GM19238 (cell line): ENCODE results near the gene MARK3.
A peak's percentile ranks its signal among the peaks of the same experiment; 100 is the strongest.
"Not testable (repeated sequence)": the region's sequence is repeated elsewhere in the genome, so short reads cannot be mapped to it uniquely, and the experiment has no call there.

Source experiments
- DNase-seq: peaks from one replicate; pipeline ENCODE4 v3.0.0; 2011; ENCODE audit warnings: low spot score; ENCODE audit not compliant: insufficient read length

The MARK3 gene

GRCh38 chr14:103524002-103524935 lies 139.1 kb downstream of the MARK3 start:
- DNase-seq, result no peak

DNA sequence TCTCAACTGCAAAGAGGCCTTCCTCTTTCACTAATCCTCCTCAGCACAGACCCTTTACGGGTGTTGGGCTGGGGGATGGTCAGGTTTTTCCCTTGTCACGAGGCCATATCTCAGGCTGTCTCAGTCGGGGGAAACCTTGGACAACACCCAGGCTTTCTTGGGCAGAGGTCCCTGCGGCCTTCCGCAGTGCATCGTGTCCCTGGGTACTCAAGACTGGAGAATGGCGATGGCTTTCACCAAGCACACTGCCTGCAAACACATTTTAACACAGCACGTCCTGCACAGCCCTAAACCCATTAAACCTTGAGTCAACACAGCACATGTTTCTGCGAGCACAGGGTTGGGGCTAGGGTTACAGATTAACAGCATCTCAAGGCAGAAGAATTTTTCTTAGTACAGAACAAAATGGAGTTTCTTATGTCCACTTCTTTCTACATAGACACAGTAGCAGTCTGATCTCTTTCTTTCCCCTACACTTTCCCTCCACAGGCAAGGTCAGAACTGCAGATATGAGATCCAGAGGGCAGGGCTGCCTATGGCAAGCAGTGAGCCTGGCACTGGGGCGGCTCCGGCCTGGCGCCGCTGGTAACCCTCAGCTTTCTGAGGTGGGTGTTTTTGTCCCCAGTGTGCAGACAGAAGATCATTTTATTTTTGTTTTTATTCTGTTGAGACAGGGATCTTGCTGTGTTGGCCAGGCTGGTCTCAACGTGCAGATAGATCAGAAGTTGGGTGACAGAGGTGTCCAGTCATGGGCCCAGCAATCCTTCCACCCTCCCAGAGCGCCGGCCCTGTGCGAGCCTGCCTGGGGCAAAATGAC lies 140.4 kb downstream of the MARK3 start:
- DNase-seq, result not testable (repeated sequence)

DNA sequence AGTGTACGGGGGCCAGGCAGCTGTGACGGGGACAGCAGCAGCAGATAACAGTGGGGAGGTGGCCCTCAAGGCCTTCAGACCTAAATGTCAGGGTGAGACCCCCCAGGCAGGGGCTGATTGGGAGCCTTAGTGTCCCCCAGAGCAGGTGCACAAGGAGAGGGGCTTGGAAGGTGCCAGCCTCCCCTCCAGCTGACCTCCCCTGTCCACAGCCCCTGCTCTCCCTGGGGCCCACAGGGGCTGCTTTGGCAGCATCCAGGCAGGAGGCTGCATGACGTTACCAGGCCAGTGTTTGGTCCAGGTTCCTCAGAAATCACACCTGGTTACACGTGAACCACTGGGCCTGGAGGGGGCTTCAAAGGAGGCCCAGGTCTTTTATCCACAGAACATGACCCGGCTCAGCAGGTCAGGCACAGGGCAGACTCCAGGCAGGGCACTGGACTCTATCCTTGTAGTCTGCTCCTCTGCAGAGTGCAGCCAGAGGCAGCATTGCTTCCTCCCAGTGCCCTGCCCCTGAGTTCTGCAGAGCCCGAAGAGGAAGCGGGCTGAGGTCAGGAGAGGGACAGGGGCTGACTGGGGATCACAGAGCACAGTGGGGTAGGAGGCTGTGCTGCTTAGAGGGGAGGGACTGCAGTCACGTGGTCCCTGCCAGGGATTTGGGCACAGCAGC lies 141.2 kb downstream of the MARK3 start:
- no peak for DNase-seq

DNA sequence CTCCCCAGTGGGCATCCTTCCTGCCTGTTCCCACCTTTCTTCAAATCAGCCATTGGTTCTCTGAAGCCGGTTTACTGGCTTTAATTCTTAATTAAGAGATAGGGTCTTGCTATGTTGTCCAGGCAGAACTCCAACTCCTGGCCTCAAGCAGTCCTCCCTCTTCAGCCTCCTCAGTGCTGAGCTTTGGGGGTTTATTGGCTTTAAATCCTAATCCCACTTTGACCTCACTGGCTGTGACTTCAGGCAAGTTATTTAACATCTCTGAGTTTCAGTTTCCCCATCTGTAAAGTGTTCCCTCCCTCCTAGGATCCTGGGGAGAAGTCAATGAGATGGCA lies 141.7 kb downstream of the MARK3 start:
- DNase-seq, result no peak

DNA sequence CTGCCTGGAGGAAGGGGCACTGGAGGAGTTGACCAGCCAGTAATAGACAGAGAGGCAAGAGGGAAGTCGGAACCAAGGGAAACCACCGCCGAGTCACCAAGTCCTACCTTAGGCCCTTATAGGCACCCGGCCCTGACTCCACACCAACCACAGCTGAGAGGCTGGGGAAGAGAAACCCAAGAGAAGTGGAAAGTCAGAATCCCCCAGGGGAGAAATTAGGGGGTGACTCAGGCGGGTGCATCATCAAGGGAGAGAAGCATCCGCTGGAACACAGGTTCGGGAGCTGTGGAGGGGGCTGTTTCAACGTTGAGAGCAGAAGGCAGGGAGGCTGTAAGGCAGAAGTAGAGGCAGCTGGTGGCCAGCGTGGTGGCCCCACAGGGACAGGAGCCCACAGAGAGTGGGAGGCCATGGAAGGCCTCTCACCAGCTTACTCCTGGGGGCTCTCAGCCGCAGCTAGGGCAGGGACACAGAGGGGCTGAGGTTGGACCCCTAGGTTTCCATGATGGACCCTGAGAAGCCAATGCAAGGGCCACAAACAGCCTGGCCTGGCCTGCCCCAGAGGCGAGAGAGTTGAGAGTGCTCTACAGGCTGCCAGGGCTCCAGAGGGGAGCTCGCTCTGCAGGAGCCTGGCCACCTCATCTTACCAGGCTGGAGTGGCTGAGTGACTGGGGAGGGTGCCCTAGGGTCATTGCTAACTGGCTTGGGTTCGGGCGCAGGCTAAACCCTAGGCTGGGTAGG lies 142.4 kb downstream of the MARK3 start:
- peak; percentile 79 for DNase-seq

DNA sequence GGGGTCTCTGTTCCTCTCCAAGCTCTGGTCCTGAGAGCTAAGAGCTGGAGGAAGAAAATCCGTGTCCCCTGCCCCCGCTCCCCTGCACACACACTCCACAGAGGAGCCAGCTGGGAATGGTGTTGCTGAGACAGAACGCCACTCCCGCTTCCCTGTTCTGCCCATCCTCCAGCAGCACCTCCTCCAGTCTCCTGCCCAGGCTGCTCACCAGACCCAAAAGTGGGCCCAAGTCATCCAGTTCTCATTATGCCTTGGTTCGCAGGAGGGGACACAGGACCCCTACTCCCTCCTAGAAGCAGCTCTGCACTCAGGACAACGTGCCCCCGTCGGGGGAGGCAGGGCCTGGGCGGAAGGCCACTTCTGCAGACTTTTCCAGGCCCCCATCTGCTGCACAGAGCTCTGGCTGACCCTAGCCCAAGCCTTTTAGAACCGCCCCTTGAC lies 143.0 kb downstream of the MARK3 start:
- DNase-seq, result no peak

GRCh38 chr14:103528587-103529382 lies 143.6 kb downstream of the MARK3 start, which contains the start of gene TRMT61A:
Gene TRMT61A (plus strand): TSS chr14:103529196. CDS start chr14:103529979, 783 bp downstream.
- peak; percentile 95 for DNase-seq

DNA sequence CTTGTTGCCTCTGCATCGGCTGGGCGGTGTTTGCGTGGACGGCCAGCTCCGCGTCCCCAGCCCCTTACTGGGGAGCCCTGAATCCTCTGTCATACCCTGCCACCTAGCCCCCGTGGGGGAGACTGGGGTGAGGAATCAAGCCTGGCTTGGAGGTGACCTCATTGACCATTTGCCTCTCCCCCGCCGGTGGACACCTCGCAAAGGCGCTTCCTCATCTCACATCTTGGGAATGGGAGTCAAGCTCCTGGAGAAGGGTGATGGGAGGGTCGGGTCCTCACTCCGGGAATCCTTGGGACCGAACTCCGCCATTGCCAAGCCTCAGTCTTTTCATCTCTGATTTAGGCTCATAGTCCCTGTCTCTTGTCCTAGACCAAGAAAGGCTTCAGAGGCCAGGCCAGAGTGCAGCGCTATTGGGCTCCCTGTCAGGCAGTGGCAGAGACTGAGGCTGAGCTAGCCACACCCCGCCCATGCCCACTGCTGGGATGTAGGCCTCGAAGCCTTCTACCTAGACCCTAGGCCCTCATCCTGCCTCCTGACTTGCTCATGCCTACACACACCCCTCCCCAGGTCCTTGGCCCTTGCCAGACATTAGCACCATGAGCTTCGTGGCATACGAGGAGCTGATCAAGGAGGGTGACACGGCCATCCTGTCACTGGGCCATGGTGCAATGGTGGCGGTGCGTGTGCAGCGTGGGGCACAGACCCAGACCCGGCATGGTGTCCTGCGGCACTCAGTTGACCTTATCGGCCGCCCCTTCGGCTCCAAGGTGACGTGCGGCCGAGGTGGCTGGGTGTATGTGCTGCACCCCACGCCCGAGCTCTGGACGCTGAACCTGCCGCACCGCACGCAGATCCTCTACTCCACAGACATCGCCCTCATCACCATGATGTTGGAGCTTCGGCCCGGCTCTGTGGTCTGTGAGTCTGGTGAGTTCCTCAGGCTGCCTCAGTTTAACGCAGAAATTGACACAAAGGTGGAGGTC lies 144.5 kb downstream of the MARK3 start:
- DNase-seq, result no peak

GRCh38 chr14:103530390-103530789 lies 145.2 kb downstream of the MARK3 start:
- DNase-seq, result no peak

- DNase-seq, result no peak
These were observed 145.6 kb downstream of the MARK3 start for GRCh38 chr14:103530831-103531230.

DNA sequence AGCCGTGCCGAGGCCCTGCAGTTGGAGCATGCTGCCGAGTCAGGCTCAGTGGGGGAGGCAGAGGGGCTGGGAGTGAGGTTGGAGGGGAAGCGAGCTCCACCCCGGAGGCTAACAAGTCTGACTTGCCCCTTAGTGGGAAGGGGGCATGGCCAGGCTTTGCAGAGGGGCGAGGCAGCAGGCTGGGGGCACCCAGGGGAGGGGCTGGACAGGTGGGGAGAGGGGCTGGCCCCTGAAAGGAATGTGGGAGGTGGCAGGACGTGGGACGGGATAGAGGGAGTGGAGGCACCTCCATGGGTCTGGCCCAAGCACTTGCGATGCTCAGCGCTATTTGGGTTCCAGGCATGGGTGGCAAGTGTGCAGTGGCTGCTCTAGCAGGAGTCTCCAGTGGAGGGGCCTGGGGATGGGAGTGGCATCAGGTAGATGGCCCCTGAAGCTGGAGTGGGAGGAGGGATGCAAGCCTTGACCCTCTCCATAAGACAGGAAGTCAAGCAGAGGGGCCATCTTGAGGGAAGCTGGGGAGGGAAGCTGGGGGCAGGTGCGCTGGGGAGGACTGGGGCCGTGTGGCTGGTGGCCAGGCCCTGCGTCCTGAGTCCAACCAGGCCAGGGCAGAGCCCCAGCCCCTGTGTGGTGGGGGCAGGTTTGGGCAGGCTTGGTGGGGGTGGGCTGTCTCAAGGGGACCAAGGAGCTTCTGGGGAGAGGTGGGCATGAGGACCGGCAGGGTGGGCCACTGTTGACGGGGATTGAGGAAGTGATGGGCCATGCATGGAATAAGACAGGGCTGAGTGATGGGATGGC lies 146.4 kb downstream of the MARK3 start:
- DNase-seq, result no peak

DNA sequence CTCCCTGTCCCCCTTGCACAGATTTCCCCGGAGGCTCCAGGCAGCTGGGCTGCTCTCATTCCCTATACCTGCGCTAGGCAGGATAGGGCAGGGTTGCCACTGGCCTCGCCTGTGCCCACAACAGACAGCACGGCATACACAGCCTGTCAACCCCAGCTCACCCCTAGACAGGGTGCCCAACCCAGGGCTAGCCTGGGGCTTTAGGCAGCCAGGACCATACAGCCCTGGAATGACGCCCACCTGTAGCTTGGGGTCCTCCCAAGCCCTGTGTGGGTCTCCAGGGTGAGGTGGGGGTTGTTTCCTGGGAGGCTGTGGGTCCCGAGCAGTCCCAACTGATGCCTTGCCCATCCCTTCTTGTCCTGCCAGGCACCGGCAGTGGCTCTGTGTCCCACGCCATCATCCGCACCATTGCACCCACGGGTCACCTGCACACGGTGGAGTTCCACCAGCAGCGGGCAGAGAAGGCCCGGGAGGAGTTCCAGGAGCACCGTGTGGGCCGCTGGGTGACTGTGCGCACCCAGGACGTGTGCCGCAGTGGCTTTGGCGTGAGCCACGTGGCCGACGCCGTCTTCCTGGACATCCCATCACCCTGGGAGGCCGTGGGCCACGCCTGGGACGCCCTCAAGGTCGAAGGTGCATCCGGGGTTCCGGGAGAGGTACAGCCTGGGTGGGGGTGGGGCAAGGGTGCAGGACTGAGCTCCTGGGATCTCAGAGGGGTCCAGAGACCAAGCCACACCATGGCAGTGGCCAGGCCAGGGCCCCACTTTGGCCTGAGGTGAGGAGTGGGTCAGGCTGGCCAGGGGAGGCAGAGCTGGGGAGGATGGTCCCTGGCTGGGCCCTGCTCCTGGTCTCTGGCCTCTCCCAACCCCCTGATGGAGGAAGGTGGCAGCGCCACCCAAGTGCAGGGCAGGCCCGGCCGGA lies 147.3 kb downstream of the MARK3 start:
- no peak for DNase-seq

GRCh38 chr14:103533137-103533998 lies 148.2 kb downstream of the MARK3 start:
- DNase-seq, result no peak

DNA sequence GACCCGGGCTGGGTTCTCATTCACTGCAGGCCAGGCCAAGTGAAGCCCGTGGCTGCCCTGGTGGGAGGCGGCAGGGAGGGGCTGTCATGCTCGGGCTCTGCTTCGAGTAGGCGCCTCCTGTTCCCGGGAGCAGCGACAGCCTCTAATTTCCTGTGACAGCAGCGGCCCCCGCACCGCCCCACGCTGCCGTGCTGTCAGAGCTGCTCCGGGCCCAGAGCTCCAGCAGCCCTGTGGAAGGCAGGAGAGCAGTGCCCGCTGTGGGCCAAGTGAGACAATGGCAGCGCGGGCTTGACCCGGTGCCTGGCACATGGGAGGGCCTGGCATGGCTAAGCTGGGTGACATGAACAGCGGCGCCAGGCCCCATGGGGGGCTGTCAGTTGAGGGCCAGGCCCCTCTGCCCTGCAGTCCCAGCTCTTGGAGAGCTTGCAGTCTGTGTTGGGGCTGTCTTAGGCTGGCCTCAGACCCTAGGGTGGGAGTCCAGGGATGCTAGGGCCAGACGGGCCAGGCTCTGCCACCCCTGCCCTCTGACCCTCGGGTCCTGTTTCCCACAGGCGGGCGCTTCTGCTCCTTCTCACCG lies 148.9 kb downstream of the MARK3 start:
- DNase-seq, result no peak

DNA sequence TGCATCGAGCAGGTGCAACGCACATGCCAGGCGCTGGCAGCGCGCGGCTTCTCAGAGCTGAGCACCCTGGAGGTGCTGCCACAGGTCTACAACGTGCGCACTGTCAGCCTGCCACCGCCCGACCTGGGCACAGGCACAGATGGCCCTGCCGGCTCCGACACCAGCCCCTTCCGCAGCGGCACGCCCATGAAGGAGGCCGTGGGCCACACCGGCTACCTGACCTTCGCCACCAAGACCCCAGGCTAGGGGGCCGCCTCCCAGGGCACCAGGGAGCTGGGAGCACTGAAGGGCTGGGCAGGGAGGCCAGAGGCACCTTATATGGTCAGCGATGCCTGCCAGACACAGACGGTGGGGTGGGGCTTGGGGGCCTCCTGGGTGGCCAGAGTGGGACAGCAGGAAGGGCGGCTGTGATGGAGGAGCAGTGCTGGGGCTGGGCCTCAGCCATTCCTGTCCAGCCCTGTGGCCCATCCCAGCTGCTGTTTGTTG lies 149.4 kb downstream of the MARK3 start:
- no peak for DNase-seq
